Amniotic stem cell (primary cell): ENCODE results near the gene PSMD1.
"Not testable (repeated sequence)": the region's sequence is repeated elsewhere in the genome, so short reads cannot be mapped to it uniquely, and the experiment has no call there.

Source experiments
- DNase-seq: peaks from one replicate; lab custom pipeline; 2025; lab: John Stamatoyannopoulos, UW

PSMD1 gene

DNA sequence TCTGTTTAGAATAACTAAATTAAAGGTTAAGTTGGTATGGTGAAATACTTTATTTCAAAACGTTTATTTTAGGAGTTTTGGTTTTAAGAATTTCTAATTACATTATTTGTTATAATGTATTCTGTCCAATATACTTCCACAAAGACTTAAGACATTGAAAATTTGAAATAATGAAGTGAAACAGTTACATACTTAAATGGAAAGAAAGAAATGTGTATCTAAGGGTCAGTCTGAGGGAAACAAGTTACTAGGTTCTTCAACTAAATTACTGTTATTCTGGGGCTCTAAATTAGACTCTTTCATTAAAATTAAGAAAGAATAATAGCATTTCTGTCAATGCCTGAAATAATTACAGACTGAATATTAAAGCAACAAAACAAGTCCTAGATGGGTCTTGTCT is 60.5 kb downstream of the PSMD1 start:
- DNase-seq = no peak

DNA sequence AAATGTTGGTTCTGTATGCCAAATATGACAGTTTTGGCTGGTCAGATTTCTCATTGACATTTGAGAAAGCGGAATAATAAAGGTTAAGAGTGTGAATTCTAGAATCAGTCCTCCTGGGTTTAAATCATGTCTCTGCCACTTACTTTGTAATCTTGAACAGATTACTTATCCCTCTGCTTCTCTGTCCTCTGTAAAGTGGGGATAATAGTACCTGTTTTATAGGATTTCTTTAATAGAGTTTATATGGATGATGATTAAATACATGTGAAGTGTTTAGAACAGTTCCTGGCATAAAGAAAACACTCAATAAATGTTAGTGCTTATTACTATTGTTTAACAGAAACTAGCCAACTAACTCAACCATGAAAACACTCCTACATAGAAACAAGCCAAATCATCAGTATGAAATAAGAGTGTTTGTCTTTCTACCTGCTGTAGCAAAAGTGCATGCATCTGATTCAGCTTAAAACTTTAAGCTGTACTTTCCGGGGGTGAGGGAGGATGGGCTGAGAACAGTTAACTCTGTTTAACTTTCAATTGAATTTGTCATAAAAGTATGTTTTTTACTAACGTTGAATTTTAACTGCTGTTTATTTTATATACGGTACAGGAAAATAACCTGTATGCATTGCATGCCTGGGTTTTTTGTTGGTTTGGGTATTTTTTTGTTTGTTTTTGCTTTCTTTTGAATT is 61.4 kb downstream of the PSMD1 start:
- no peak for DNase-seq

DNA sequence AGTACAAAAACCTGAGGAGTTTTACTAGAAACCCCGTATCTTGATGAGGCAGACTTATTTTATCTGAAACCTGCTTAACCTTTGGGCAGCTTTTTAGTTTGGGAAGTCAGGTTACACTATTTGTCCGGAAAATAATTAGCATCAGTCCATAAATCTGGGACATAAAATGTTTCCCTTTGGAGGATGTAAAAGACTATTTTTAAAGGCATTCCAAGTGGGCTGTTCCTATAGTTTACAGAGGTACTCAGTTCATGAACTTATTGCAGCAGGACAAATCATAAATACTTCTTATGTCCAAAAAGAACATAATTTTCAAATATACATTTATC is 61.9 kb downstream of the PSMD1 start:
- DNase-seq = no peak

DNA sequence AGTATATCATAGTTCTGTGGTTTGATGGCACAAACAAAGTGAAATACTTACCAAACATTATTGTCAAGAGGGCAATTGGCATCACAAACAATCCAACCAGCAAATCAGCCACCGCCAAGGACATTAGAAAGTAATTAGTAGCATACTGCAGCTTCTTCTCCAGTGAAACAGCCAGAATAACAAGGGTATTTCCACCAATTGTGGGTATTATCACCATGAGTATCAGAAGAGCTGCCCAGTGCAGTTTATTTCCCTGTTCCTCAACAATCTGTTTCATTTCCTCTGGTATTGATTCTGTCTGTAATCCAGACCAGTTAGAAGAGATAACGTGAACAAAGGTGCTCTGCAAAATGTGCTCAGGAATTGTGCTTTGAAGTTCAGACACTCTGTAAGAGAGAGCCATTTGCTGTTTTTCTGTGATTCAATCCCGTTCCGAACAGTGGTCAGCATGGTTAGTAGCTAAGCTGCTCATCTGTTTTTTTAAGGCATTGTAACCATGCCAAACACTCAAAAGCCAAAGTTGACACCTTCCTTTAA is 66.8 kb downstream of the PSMD1 start:
- no peak for DNase-seq

DNA sequence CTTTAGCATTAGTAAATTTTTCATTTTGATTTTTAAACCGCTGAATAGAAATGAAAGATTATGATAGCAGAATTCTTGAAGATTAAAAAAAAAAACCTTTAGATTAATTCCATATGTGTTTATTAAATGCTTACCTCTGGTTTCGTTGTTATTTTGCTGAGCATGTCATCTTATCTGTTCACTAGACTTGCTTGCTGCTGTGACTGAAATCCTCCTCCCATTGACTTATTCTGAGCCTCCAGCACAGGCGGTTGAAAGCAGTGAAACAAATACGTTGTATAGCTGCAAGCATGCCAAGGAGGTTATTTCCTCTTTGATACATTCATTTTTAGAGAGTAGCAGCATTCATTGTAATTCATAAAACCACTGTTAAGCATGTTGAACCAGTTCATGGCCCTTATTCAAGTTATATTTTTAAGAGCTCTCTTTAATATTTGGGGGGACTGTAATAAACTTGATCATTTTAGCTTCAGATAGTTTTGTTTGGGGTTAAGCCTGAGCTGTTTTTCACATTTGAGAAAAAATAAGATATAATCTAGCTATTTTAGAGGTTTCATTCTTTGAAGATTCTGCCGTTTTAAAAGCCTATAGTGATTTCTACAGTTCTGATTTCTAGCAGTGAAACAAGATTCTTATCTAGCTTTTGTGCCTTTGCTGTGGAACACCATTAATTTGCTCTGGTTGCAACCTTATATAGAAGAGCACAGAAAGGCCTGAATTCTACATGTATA is 68.3 kb downstream of the PSMD1 start, which contains the start of gene HTR2B:
Gene HTR2B, minus strand, starts transcription at position 205 of the 731 bp plus-strand sequence. CDS start 1,278 bp downstream, outside the sequence.
- DNase-seq = no peak

DNA sequence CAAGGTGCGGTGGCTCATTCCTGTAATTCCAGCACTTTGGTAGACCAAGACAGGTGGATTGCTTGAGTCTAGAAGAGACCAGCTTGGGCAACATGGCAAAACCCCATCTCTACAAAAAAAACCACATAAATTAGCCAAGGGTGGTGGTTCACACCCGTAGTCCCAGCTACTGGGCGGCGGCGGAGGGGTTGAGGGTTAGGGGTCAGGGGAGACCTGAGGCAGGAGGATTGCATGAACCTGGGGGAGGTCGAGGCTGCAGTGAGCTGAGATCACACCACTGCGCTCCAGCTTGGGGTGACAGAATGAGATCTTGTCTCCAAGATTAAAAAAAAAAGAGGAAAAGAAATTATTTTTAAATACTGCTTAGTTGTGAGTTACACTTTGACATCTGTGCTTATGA is 69.5 kb downstream of the PSMD1 start:
- DNase-seq = no peak

DNA sequence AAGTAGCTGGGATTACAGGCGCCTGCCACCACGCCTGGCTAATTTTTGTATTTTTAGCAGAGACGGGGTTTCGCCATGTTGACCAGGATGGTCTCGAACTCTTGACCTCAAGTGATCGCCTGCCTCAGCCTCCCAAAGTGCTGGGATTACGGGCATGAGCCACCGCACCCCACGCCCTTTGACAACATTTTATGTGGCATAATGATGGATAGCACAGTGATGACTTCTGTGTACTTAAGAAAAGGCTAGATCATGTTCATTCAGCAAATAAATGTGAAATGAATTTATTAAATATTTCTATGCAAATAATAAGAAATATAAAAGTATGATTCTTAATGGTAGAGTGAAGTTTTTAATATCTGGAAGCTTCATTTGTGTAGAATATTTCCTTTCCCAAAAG is 70.8 kb downstream of the PSMD1 start:
- no peak for DNase-seq

DNA sequence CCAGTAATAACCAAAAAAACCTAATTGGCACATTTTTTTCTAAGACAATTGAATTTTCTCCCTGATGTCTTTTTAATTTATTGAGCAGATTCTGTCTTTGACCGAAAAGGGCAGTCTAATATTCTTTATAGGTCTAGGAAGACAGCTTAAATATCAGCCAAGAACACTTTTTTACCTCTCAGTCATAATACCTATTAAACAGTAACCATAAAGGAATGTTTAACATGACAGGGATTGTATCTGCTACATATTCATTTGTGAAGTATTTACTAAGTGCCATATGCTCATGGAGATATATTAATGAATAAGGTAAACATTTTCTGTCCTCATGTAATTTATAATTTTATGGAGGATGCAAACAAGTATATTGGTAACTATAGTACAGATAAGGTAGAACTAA is 71.3 kb downstream of the PSMD1 start:
- DNase-seq = no peak

DNA sequence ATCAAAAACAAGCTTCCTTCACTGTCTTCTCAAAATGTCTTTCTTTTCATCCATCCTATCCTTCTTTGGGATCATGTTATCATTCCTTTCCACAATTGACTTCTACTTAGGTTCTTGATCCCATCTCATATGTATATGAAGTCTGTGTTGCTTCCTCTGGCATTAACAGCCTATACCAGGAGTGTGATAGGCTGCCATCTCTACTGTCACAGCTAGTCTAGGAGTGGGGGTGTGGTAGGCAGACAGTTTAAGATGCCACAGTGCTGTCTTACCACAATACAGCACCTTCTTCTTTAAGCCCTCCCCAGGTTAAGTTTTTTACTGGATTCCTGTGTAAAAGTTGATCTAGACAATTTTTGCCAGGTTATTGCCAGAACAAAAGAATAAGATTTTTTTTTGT is 71.9 kb downstream of the PSMD1 start:
- DNase-seq = no peak

DNA sequence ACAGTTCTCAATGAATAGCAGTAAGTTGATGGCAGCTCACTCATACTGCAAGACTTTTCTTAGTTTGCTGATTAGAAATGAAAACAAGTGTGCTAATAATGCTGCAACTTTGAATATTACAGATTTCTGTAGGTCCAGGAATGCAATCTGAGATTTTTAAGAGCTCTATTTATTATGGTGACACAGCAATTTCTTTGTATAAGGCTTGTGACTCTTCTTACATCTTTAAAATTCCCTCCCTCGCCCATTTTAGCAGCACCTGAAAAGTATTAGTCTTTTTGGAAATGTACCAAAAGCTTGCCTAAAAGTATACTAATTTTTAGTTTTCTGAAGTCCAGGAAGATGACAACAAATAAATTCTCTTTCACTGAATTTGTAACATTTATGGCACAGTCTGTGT is 72.5 kb downstream of the PSMD1 start:
- DNase-seq = no peak

DNA sequence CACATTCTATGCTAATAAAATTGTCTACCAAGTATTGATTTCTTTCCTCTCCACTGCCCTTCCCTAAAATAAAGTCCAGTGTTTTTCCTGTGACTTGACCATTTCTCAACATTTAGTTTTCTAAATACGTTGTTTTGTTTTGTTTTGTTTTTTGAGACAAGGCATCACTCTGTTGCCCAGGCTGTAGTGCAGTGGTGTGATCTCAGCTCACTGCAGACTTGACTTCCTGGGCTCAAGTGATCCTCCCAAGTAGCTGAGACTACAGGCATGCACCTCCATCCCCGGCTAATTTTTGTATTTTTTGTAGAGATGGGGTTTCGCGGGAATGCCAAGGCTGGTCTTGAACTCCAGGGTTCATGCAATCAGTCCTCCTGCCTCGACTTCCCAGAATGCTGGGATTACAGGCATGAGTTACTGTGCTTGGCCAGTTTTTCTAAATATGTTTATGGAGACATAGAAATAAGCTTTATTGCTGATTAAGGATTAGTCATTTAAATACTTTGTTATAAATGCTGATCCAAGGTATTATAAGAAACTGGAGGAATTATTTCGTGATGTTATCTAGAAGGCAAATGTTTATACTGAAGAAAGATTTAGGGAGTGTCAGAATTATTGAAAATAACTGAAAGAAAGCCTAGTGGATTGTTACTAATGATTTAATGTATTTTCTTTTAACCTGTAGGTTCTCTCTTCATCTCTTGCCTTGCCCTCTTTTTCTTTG is 73.8 kb downstream of the PSMD1 start:
- DNase-seq = no peak

DNA sequence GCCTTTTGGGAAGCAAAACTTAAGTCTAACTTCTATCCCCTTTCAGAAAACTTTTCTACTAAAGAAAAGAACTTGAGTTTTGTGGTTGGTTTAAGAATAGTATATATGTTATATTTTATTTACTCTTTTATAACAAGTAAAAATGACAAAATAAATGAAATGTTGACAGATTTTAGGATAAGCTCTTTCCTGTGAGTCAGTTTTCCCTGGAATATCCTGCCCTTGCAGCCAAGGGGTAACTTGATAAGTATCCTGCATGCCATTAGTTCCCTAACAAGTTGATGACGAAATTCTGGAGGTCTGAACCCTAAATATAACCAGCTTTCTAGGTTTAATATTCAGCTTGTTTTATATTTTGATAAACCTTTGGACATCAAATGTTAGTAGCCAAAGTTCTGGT is 75.5 kb downstream of the PSMD1 start:
- DNase-seq = no peak

DNA sequence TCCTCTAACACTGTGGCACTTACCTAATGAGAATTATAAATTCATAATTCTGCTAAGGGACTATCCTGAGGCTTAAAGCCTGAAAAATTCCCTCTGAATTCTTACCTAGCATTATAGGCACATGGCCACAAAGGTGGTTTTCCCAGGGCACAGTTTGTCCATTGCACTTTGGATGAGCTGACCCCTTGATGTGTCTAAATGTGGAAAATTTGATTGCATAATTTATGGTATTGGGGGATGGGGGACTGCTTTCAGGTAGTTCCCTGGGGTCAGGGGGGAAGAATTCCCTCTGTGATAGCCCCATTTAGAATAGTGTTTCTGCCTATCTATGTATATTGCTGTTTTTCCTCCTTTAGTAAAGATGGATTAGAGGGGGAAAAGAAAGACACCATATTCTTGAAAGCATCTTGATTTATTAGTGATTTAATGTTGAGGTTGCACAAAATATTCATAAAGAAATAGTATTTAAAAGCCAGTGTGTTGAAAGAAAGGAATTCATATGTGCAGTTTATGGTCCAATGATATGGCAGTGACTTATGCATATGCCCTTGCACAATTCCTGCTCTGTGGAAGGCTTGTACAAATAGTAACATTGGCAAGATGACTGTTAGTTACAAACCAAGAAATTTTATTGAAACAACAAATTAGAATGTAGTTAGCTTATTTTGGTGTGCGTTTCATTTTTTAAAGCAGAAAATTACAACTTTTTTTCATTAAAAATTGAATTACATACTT is 76.9 kb downstream of the PSMD1 start:
- DNase-seq = no peak

DNA sequence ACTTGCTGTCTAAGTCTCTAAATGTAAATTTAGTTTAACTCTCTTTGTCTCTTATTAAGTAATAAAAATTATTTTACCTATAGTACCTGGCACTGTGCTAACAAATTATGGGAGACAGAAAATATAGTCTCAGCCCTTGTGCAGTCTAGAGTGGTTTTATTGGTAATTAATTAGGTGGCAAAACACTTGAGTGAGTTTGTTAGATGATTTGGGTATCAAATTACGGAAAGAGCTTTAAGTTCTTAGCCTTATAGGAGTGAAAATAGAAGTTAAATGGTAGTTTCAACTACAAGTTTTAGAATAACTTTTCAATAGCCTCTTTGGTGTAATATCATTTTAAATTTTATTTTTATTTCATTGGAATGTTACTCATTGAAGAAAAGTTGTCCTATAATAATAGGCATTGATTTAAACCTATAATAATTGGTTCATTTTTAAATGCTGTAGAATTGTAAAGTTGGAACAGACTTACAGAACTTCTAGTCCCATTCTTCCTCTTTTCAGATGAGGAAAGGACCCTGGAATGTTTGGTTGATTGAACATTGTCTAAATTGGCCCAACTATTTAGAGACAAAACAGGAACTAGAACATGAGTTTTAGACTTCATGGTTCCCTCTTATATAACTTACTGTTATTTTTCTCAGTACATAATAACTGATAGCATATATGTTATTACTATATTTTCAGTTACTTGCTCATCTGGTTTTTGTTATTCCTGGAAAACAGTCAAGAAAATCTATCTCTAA is 78.4 kb downstream of the PSMD1 start:
- no peak for DNase-seq

DNA sequence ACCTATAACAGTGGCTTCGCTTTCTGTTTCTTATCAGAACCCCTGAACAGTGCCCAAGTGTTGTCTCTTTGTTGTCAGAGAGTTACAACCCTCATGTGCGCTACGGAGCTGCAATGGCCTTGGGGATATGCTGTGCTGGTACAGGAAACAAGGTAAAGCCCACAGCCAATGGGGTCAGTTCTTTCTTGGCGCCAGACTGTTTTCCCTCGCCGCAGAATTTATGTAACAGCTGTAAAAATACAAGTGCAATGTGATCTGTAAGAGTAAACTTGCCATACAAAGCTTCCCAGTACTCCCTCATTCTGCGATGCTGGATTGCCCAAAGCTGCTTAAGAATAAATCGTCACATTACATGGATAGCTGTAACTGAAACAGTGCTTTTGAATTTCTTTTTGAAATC is 82.0 kb downstream of the PSMD1 start:
- no peak for DNase-seq

DNA sequence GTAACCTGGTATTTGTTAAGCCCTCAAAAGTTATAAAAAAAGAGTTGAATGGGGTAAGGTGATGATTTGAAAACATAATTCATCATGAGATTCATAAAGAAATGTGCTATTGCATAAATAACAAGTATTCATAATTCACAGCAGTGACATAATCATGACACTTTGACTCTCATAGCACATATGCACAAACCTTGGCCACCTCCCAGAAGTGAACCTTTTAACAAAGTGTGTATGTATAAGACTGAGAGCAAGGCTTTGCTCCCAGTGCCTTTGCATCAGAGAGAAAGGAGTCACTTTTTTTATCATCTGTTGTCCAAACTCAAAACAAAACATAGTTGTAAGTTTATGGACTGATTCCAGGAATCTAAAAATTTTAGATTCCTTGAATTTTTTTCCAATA is 83.1 kb downstream of the PSMD1 start:
- no peak for DNase-seq

DNA sequence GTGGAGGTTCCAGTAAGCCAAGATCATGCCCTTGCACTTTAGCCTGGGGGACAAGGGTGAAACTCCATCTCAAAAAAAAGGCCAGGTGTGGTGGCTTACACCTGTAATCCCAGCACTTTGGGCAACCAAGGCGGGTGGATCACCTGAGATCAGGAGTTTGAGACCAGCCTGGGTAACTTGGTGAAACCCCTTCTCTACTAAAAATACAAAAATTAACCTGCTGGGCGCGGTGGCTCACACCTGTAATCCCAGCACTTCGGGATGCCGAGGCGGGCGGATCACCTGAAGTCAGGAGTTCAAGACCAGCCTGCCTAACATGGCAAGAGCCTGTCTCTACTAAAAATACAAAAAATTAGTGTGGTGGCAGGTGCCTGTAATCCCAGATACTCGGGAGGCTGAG is 84.1 kb downstream of the PSMD1 start:
- DNase-seq = not testable (repeated sequence)

DNA sequence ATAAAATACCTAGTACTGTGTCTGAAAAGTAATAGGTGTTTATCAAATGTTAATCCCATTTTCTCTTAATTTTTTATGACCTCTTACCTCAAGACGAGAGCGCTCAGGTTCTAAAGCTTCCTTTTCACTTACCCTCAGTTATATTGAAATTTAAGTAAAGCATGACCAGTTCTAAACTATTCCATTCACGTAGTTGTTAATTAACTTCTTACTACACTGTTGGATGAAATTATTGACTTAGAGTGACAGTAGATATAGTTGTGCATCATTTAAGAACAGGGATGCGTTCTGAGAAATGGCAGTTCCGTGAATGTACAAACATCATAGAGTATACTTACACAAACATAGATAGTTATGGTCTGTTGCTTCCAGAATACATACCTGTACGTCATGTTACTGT is 88.2 kb downstream of the PSMD1 start:
- no peak for DNase-seq

DNA sequence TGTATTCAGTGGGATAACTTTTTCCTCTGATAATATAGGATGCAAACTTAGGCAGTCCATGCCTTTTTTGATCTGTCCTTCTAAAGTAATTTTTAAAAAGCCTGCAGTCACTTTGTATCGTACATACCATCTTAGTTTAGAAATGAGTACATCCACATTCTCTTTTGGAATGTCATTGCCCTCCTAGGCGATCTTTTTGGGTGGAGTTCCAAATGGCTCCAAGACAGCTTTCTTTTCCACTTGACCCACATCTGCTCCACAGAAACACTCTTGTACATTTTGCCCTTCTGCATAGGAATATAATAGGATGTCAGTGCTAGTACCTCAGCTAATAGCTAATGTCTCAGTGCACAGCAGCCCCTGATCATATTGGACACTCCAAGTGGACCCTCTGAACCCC is 90.0 kb downstream of the PSMD1 start:
- no peak for DNase-seq

DNA sequence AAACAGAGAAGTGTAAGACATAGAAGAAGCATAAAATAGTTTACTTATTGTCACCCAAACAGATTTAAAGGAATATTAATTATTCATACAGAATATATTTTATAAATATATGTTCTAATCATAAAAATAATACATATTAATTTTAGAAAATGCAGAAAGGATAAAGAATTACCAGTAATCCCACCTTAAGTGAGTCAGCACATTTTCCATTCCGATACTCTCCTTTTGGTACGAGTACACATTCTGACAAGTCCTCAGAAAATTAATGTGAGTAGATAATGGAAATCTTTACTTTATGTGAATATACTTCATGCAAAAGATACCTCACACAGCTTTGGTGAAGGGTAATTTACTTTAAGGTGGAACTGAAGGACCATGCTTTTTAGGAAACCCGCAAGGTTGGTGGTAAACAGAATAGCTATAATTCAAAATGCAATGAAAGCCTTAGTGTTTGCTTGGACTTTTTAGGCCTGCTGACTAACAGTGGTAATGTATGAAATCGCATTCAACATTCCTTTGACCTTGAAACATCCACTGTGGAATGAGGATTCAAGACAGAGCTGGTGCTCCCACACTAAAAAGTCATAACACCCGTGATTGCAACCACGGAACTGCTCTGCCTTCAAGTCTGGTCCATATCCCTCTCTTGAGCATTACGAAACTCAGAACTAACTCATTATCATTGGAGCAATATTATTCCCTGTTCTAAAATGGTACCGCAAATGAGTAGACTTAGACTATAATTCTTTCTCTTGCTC is 96.3 kb downstream of the PSMD1 start:
- no peak for DNase-seq

DNA sequence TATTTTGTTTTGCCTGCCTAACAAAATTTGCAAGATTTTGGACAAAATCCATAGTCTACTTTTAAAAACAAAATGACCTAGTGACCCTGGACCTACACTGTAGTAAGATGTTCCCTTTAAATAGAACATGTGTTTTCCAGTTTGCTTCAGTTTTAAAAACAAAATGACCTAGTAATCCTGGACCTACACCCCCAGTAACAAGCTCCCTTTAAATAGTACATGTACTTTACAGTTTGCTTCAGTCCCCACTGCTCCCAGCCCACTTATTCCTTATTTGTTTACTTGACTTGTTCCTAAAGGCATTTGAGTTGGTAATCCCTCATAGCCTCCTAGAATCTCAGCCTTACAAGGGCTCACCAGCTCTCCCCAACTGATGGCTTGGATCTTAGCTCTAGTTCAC is 102.6 kb downstream of the PSMD1 start:
- no peak for DNase-seq
